ENCODE measurements around the gene C1orf115. TPM values are rescaled to one million over a fixed set of nuclear protein-coding genes. Genes with fewer than 3 reads are reported as not detected.
"Not testable (repeated sequence)": the region's sequence is repeated elsewhere in the genome, so short reads cannot be mapped to it uniquely, and the experiment has no call there.

Gene C1orf115
- polyA plus RNA-seq, 1 experiment = 0.05 TPM

- no peak for DNase-seq (ENCODE audit: low read depth, low spot score)
- no peak for TF ChIP-seq CTCF (IDR thresholded peaks at IDR 0.05; ENCODE audit: low read depth, low read length)
- CTCF ChIA-PET = no interaction called here
- Histone ChIP-seq H3K27me3 (ENCODE audit: control insufficient read depth, insufficient read depth, low read length) (no peaks in the 10 kb centered on the region), H3K4me3 (ENCODE audit: low read depth, low read length) (no peak overlapping the region), H3K9me3 (ENCODE audit: control insufficient read depth, insufficient read depth, low read length) (no peaks in the 10 kb centered on the region), H3K27ac (ENCODE audit: low read depth, low read length) (no peak overlapping the region)
- POLR2A ChIA-PET = no interaction called here
Measured at GRCh38 chr1:220711056-220711809, 21.1 kb downstream of the C1orf115 start.

GRCh38 chr1:220715986-220716385, 25.8 kb downstream of the C1orf115 start:
- H3K27ac ChIP-seq (ENCODE audit: low read depth, low read length); H3K27me3 ChIP-seq (ENCODE audit: control insufficient read depth, insufficient read depth, low read length); H3K9me3 ChIP-seq (ENCODE audit: control insufficient read depth, insufficient read depth, low read length); CTCF ChIA-PET; POLR2A ChIA-PET; DNase-seq (ENCODE audit: low read depth, low spot score); H3K4me3 ChIP-seq (ENCODE audit: low read depth, low read length): not testable (repeated sequence)

- TF ChIP-seq CTCF (IDR thresholded peaks at IDR 0.05; ENCODE audit: low read depth, low read length) = no peak
- H3K27ac ChIP-seq (ENCODE audit: low read depth, low read length) = no peak overlapping the region
- H3K4me3 ChIP-seq (ENCODE audit: low read depth, low read length) = no peak overlapping the region
- no peak for DNase-seq (ENCODE audit: low read depth, low spot score)
- CTCF ChIA-PET = no interaction called here
- H3K9me3 ChIP-seq (ENCODE audit: control insufficient read depth, insufficient read depth, low read length) = no peaks in the 10 kb centered on the region
- POLR2A ChIA-PET = no interaction called here
- no peaks in the 10 kb centered on the region for H3K27me3 ChIP-seq (ENCODE audit: control insufficient read depth, insufficient read depth, low read length)
Measured at GRCh38 chr1:220717800-220718640, 27.9 kb downstream of the C1orf115 start.

- H3K27me3 ChIP-seq (ENCODE audit: control insufficient read depth, insufficient read depth, low read length); H3K27ac ChIP-seq (ENCODE audit: low read depth, low read length); DNase-seq (ENCODE audit: low read depth, low spot score); H3K4me3 ChIP-seq (ENCODE audit: low read depth, low read length); H3K9me3 ChIP-seq (ENCODE audit: control insufficient read depth, insufficient read depth, low read length); POLR2A ChIA-PET: not testable (repeated sequence)
- CTCF ChIA-PET = interaction anchor here (1.0 kb wide), 2 partner anchors 12 kb away, joined by 7 to 9 read pairs; no protein-coding TSS in a partner anchor
Measured at GRCh38 chr1:220721266-220721665, 31.1 kb downstream of the C1orf115 start.

- H3K27ac ChIP-seq (ENCODE audit: low read depth, low read length) = no peak overlapping the region
- no peak overlapping the region for H3K4me3 ChIP-seq (ENCODE audit: low read depth, low read length)
- ChIA-PET POLR2A (no interaction called here), CTCF (interaction anchor here (0.7 kb wide), 1 partner anchor 49 kb away, joined by 3 read pairs; no protein-coding TSS in a partner anchor)
- peak; percentile 22 for TF ChIP-seq CTCF (IDR thresholded peaks at IDR 0.05; ENCODE audit: low read depth, low read length)
- H3K9me3 ChIP-seq (ENCODE audit: control insufficient read depth, insufficient read depth, low read length) = no peaks in the 10 kb centered on the region
- no peak for DNase-seq (ENCODE audit: low read depth, low spot score)
- H3K27me3 ChIP-seq (ENCODE audit: control insufficient read depth, insufficient read depth, low read length) = no peaks in the 10 kb centered on the region
Measured at GRCh38 chr1:220726634-220727033, 36.5 kb downstream of the C1orf115 start.

- CTCF ChIA-PET = no interaction called here
- POLR2A ChIA-PET = no interaction called here
- H3K27ac ChIP-seq (ENCODE audit: low read depth, low read length) = no peak overlapping the region
Measured at GRCh38 chr1:220727519-220727918, 37.4 kb downstream of the C1orf115 start.

More at GRCh38 chr1:220727519-220727918, 37.4 kb downstream of the C1orf115 start:
- H3K27me3 ChIP-seq (ENCODE audit: control insufficient read depth, insufficient read depth, low read length) = no peaks in the 10 kb centered on the region
- H3K4me3 ChIP-seq (ENCODE audit: low read depth, low read length) = no peak overlapping the region
- no peak for TF ChIP-seq CTCF (IDR thresholded peaks at IDR 0.05; ENCODE audit: low read depth, low read length)
- H3K9me3 ChIP-seq (ENCODE audit: control insufficient read depth, insufficient read depth, low read length) = no peaks in the 10 kb centered on the region
- DNase-seq (ENCODE audit: low read depth, low spot score) = no peak
